ENCODE measurements around the gene RSPRY1.

DNA sequence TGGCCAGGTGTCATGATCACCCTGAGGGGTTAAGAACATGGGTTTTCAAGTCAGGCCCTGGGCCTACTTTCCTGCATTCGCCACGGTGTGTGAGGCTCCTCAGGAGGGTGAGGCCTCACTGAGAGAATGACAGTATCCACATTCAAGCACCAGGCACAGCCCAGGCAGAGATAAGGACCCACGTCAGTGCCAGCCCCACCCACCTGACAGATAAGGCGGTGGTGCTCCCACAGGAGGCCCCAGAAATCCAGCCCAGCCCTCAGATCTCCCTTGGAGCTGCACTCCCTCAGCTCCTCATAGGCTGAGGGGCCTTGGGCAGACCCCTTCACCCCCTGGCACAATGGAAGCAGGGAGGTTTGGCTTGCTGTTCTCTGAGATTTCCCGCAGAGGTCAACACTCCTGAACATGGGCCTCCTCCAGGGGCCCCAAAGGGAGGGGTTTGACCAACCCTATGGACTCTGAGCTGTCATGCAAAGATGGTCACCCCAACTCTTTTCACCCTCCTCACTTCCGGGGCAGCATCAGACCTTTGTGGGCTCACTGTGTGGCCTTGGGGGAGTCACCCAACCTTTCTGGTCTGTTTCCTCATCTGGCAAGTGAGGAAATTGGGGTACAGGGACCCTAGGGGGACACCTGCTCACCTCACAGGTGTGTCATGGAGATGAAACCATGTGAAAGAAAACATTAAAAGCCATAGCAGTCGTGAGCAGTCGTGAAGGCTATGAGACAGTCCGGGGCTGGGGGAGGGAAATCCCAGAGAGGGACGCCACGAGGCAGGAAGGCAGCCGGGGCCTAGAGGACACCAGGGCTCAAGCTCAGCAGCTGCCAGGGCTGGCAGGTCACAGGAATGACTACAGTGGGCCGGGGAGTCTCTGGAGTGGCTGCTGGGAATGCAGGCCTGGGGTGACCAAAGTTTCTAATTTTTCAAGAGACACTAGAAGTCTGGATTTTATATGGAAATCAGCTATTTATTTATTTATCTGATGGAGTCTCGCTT lies 83.0 kb downstream of the RSPRY1 start:
- TF ChIP-seq, protein P1, sequence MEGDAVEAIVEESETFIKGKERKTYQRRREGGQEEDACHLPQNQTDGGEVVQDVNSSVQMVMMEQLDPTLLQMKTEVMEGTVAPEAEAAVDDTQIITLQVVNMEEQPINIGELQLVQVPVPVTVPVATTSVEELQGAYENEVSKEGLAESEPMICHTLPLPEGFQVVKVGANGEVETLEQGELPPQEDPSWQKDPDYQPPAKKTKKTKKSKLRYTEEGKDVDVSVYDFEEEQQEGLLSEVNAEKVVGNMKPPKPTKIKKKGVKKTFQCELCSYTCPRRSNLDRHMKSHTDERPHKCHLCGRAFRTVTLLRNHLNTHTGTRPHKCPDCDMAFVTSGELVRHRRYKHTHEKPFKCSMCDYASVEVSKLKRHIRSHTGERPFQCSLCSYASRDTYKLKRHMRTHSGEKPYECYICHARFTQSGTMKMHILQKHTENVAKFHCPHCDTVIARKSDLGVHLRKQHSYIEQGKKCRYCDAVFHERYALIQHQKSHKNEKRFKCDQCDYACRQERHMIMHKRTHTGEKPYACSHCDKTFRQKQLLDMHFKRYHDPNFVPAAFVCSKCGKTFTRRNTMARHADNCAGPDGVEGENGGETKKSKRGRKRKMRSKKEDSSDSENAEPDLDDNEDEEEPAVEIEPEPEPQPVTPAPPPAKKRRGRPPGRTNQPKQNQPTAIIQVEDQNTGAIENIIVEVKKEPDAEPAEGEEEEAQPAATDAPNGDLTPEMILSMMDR (IDR thresholded peaks at IDR 0.05; ENCODE audit: control extremely low read depth in 1 of 3, insufficient read depth in 1 of 3, low read depth in 1 of 3, low read length in 3 of 3): no peak
- TF ChIP-seq RNF2 (IDR thresholded peaks at IDR 0.05; ENCODE audit: borderline replicate concordance, low read depth, low read length, missing control alignments, poor library complexity, severe bottlenecking): no peak
- TF ChIP-seq YY1 (IDR thresholded peaks at IDR 0.05; ENCODE audit: low read depth, low read length): no peak
- no peak for TF ChIP-seq KDM5A (IDR thresholded peaks at IDR 0.05; ENCODE audit: low read length)
- TF ChIP-seq, protein P2, sequence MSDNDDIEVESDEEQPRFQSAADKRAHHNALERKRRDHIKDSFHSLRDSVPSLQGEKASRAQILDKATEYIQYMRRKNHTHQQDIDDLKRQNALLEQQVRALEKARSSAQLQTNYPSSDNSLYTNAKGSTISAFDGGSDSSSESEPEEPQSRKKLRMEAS (IDR thresholded peaks at IDR 0.05): no peak
- TF ChIP-seq SAP30 (IDR thresholded peaks at IDR 0.05; ENCODE audit: insufficient read depth, insufficient replicate concordance, low read length): no peak
- no peak for TF ChIP-seq POLR2A (IDR thresholded peaks at IDR 0.05; ENCODE audit: control extremely low read depth in 1 of 2, low read depth in 2 of 2, low read length in 2 of 2)
- no peak for TF ChIP-seq SIX5 (IDR thresholded peaks at IDR 0.05; ENCODE audit: low read depth, low read length)
- TF ChIP-seq BRCA1 (IDR thresholded peaks at IDR 0.05; ENCODE audit: low read depth, low read length): no peak

All from H1 (cell line).